ENCODE results near the gene RPAIN.
"Not testable (repeated sequence)": the region's sequence is repeated elsewhere in the genome, so short reads cannot be mapped to it uniquely, and the experiment has no call there.

The RPAIN gene

GRCh38 chr17:5425826-5426225 is 5.8 kb downstream of the RPAIN start:
- peaks cover 26% of the 10 kb centered on the region for H3K4me1 ChIP-seq (ENCODE audit: control insufficient read depth, low read length)
- H3K9me2 ChIP-seq (replicated peaks; ENCODE audit: control insufficient read depth, low read length) = no peaks in the 10 kb centered on the region
- H3K27ac ChIP-seq (ENCODE audit: low read depth, low read length) = no peak overlapping the region
- H3K79me2 ChIP-seq (ENCODE audit: control insufficient read depth, low read length) = peaks cover 44% of the 10 kb centered on the region
- no peak overlapping the region for H3K4me3 ChIP-seq (ENCODE audit: low read length)
- H3K27me3 ChIP-seq (ENCODE audit: control insufficient read depth, low read length) = no peaks in the 10 kb centered on the region
- no peak for TF ChIP-seq EZH2phosphoT487 (IDR thresholded peaks at IDR 0.05; ENCODE audit: borderline replicate concordance, low read length)
- TF ChIP-seq, protein P1, sequence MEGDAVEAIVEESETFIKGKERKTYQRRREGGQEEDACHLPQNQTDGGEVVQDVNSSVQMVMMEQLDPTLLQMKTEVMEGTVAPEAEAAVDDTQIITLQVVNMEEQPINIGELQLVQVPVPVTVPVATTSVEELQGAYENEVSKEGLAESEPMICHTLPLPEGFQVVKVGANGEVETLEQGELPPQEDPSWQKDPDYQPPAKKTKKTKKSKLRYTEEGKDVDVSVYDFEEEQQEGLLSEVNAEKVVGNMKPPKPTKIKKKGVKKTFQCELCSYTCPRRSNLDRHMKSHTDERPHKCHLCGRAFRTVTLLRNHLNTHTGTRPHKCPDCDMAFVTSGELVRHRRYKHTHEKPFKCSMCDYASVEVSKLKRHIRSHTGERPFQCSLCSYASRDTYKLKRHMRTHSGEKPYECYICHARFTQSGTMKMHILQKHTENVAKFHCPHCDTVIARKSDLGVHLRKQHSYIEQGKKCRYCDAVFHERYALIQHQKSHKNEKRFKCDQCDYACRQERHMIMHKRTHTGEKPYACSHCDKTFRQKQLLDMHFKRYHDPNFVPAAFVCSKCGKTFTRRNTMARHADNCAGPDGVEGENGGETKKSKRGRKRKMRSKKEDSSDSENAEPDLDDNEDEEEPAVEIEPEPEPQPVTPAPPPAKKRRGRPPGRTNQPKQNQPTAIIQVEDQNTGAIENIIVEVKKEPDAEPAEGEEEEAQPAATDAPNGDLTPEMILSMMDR (IDR thresholded peaks at IDR 0.05; ENCODE audit: low read depth, low read length, poor library complexity, severe bottlenecking) = no peak
- no peaks in the 10 kb centered on the region for H3K9me3 ChIP-seq (ENCODE audit: control insufficient read depth, insufficient read depth, low read length)
- H3F3A ChIP-seq (ENCODE audit: control insufficient read depth, insufficient read depth) = peaks cover 15% of the 10 kb centered on the region; the same call in 1 of the 2 replicates
- peaks cover 93% of the 10 kb centered on the region for H3K36me3 ChIP-seq (ENCODE audit: control insufficient read depth, low read length)
- H3K4me2 ChIP-seq (ENCODE audit: low read length) = no peak overlapping the region
- peaks cover 8% of the 10 kb centered on the region for H4K20me1 ChIP-seq (ENCODE audit: control insufficient read depth, insufficient read depth, low read depth, low read length)

- Histone ChIP-seq H3F3A (ENCODE audit: control insufficient read depth, insufficient read depth) (peaks cover 42% of the 10 kb centered on the region), H3K9me2 (replicated peaks; ENCODE audit: control insufficient read depth, low read length) (no peaks in the 10 kb centered on the region), H3K4me2 (ENCODE audit: low read length) (no peak overlapping the region), H3K79me2 (ENCODE audit: control insufficient read depth, low read length) (peaks cover 29% of the 10 kb centered on the region), H4K20me1 (ENCODE audit: control insufficient read depth, insufficient read depth, low read depth, low read length) (0 out of 2 replicates have a peak, but pooled peaks cover 4% of the 10 kb centered on the region), H3K4me1 (ENCODE audit: control insufficient read depth, low read length) (peaks cover 15% of the 10 kb centered on the region), H3K36me3 (ENCODE audit: control insufficient read depth, low read length) (peaks cover 95% of the 10 kb centered on the region), H3K4me3 (ENCODE audit: low read length) (no peak overlapping the region), H3K27ac (ENCODE audit: low read depth, low read length) (peak overlapping the region; percentile 34), H3K9me3 (ENCODE audit: control insufficient read depth, insufficient read depth, low read length) (no peaks in the 10 kb centered on the region), H3K27me3 (ENCODE audit: control insufficient read depth, low read length) (no peaks in the 10 kb centered on the region)
- TF ChIP-seq EZH2phosphoT487 (IDR thresholded peaks at IDR 0.05; ENCODE audit: borderline replicate concordance, low read length) = no peak
- TF ChIP-seq, protein P1 (IDR thresholded peaks at IDR 0.05; ENCODE audit: low read depth, low read length, poor library complexity, severe bottlenecking) = no peak
Measured at GRCh38 chr17:5429191-5429887, 9.4 kb downstream of the RPAIN start.

- Histone ChIP-seq H3K4me3 (ENCODE audit: low read length) (no peak overlapping the region), H3K79me2 (ENCODE audit: control insufficient read depth, low read length) (peaks cover 31% of the 10 kb centered on the region), H3F3A (ENCODE audit: control insufficient read depth, insufficient read depth) (peaks cover 47% of the 10 kb centered on the region), H3K27me3 (ENCODE audit: control insufficient read depth, low read length) (no peaks in the 10 kb centered on the region), H3K9me2 (replicated peaks; ENCODE audit: control insufficient read depth, low read length) (no peaks in the 10 kb centered on the region), H3K27ac (ENCODE audit: low read depth, low read length) (no peak overlapping the region), H3K4me2 (ENCODE audit: low read length) (no peak overlapping the region), H3K4me1 (ENCODE audit: control insufficient read depth, low read length) (peaks cover 15% of the 10 kb centered on the region), H4K20me1 (ENCODE audit: control insufficient read depth, insufficient read depth, low read depth, low read length) (0 out of 2 replicates have a peak, but pooled peaks cover 8% of the 10 kb centered on the region), H3K9me3 (ENCODE audit: control insufficient read depth, insufficient read depth, low read length) (no peaks in the 10 kb centered on the region), H3K36me3 (ENCODE audit: control insufficient read depth, low read length) (peaks cover 94% of the 10 kb centered on the region)
- TF ChIP-seq EZH2phosphoT487 (IDR thresholded peaks at IDR 0.05; ENCODE audit: borderline replicate concordance, low read length) = no peak
Measured at GRCh38 chr17:5430413-5430999, 10.5 kb downstream of the RPAIN start.

DNA sequence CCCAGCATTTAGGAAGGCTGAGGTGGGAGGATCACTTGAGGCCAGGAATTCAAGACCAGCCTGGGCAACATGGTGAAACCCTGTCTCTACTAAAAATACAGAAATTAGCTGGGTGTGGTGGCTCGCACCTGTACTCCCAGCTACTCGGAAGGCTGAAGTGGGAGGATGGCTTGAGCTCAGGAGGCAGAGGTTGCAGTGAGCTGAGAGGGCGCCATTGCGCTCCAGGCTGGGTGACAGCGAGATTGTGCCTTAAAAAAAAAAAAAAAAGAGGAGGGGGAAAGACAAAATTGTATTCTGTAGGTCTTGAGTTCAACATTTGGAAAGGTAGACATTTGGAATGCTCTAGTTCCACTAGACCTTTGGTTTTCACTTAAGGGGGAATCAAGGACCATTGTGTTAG is 11.3 kb downstream of the RPAIN start:
- TF ChIP-seq, protein P1 (IDR thresholded peaks at IDR 0.05; ENCODE audit: low read depth, low read length, poor library complexity, severe bottlenecking) = peak; percentile 43
- not testable (repeated sequence) for H3K27ac ChIP-seq (ENCODE audit: low read depth, low read length); H3K27me3 ChIP-seq (ENCODE audit: control insufficient read depth, low read length); H3K4me3 ChIP-seq (ENCODE audit: low read length); H3K9me2 ChIP-seq (replicated peaks; ENCODE audit: control insufficient read depth, low read length); H3K9me3 ChIP-seq (ENCODE audit: control insufficient read depth, insufficient read depth, low read length); H3K4me2 ChIP-seq (ENCODE audit: low read length)
- peaks cover 10% of the 10 kb centered on the region; the same call in 1 of the 2 replicates for H4K20me1 ChIP-seq (ENCODE audit: control insufficient read depth, insufficient read depth, low read depth, low read length)
- peaks cover 30% of the 10 kb centered on the region for H3K79me2 ChIP-seq (ENCODE audit: control insufficient read depth, low read length)
- H3K36me3 ChIP-seq (ENCODE audit: control insufficient read depth, low read length) = peaks cover 92% of the 10 kb centered on the region
- H3F3A ChIP-seq (ENCODE audit: control insufficient read depth, insufficient read depth) = peaks cover 48% of the 10 kb centered on the region
- H3K4me1 ChIP-seq (ENCODE audit: control insufficient read depth, low read length) = peaks cover 19% of the 10 kb centered on the region
